DOHH2 (cell line): ENCODE results near the gene B3GNT3.

Source experiments
- H3F3A ChIP-seq: fragments of 200-600 bp; sonication (generic), shearing (Covaris generic); 2 replicates; pipeline ENCODE4 v1.6.0; 2016; ENCODE audit warnings: antibody characterized with exemption, mild to moderate bottlenecking; ENCODE audit not compliant: control insufficient read depth, insufficient read depth
- H3K27ac ChIP-seq: fragments of 200-600 bp; sonication (generic); 2 replicates; pipeline ENCODE4 v1.5.1; 2014; ENCODE audit warnings: low read depth, mild to moderate bottlenecking, low read length, moderate library complexity
- H3K27me3 ChIP-seq: fragments of 200-600 bp; sonication (generic); 2 replicates; pipeline ENCODE4 v1.6.1; 2014; ENCODE audit warnings: mild to moderate bottlenecking, low read length, mixed read lengths; ENCODE audit not compliant: control insufficient read depth
- H3K36me3 ChIP-seq: fragments of 200-600 bp; sonication (generic); 2 replicates; pipeline ENCODE4 v1.6.1; 2014; ENCODE audit warnings: mild to moderate bottlenecking, low read length, moderate library complexity, mixed read lengths; ENCODE audit not compliant: control insufficient read depth
- H3K4me1 ChIP-seq: fragments of 200-600 bp; sonication (generic); 2 replicates; pipeline ENCODE4 v1.6.1; 2014; ENCODE audit warnings: mild to moderate bottlenecking, low read length, mixed read lengths; ENCODE audit not compliant: control insufficient read depth
- H3K4me2 ChIP-seq: fragments of 200-600 bp; sonication (generic); 2 replicates; pipeline ENCODE4 v1.6.0; 2014; ENCODE audit warnings: mild to moderate bottlenecking, low read length, moderate library complexity
- H3K4me3 ChIP-seq: fragments of 200-600 bp; sonication (generic); 2 replicates; pipeline ENCODE4 v1.5.1; 2014; ENCODE audit warnings: mild to moderate bottlenecking, low read length, mixed read lengths
- H3K79me2 ChIP-seq: fragments of 200-600 bp; sonication (generic); 2 replicates; pipeline ENCODE4 v1.6.1; 2014; ENCODE audit warnings: mild to moderate bottlenecking, low read length, mixed read lengths; ENCODE audit not compliant: control insufficient read depth
- H3K9me2 ChIP-seq: fragments of 200-600 bp; sonication (generic); replicated peaks from 2 replicates; pipeline ENCODE4 v1.6.1; 2014; ENCODE audit warnings: mild to moderate bottlenecking, low read length, mixed read lengths; ENCODE audit not compliant: control insufficient read depth
- H3K9me3 ChIP-seq: fragments of 200-600 bp; sonication (generic); 2 replicates; pipeline ENCODE4 v1.6.1; 2014; ENCODE audit warnings: antibody characterized with exemption, low read length, mixed read lengths; ENCODE audit not compliant: control insufficient read depth, insufficient read depth
- H4K20me1 ChIP-seq: fragments of 200-600 bp; sonication (generic); 2 replicates; pipeline ENCODE4 v1.6.0; 2014; ENCODE audit warnings: low read depth, mild to moderate bottlenecking, antibody characterized with exemption, low read length, moderate library complexity; ENCODE audit not compliant: control insufficient read depth, insufficient read depth
- CTCF ChIP-seq: fragments of 200-600 bp; sonication (generic); IDR thresholded peaks from one replicate; pipeline ENCODE4 v1.5.1; 2014; ENCODE audit warnings: antibody characterized with exemption, mild to moderate bottlenecking, low read depth, low read length; ENCODE audit not compliant: poor library complexity, severe bottlenecking
- EZH2phosphoT487 ChIP-seq: fragments of 200-600 bp; sonication (generic); IDR thresholded peaks from 2 replicates; pipeline ENCODE4 v1.6.1; 2017; ENCODE audit warnings: borderline replicate concordance, mild to moderate bottlenecking, antibody characterized with exemption, low read length, moderate library complexity, mixed read lengths

Gene B3GNT3

DNA sequence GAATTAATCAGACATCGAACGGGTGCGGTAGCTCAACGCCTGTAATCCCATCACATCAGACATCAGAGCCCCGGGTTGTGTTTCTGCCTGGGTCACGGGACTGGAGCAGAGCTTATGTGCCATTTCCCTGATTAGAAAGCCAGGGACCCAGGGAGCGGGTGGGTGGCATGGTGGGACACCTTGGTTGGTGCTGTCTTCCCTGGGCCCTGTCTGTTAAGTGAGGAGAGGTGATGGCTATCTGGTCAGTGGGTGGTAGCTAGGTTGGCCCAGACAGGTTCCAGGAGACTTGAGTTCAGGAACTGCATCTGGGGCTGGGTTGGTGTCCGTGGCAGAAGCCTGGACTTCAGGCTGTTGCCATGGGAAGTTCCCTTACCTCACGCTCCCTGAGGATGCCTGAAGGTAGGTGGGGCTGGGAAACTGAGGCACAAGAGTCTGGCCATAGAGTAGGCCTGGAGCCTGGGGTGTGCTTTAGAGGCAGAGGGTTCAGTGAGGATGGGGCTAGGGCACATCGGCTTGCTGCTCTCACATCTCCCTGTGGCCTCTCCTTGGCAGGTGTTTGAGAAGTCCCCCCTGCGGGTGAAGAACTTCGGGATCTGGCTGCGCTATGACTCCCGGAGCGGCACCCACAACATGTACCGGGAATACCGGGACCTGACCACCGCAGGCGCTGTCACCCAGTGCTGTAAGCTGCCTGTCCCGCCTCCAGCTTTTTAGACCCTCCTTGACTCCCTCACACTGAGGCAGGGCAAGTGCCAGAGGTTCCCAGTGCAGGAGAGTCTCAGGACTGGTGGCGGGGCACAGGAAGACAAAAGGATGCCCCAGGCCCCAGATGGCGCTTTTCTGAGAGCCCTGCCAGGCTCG, 66.8 kb downstream of the B3GNT3 start:
- Histone ChIP-seq H3K36me3 (peaks cover 48% of the 10 kb centered on the region), H3K9me3 (no peaks in the 10 kb centered on the region), H3K27me3 (no peaks in the 10 kb centered on the region), H4K20me1 (peaks cover 28% of the 10 kb centered on the region), H3F3A (peaks cover 53% of the 10 kb centered on the region), H3K9me2 (no peaks in the 10 kb centered on the region), H3K4me3 (peak overlapping the region; percentile 85), H3K79me2 (peaks cover 35% of the 10 kb centered on the region), H3K4me1 (peaks cover 25% of the 10 kb centered on the region), H3K4me2 (peak overlapping the region; percentile 74), H3K27ac (peak overlapping the region; percentile 66)
- TF ChIP-seq CTCF (no peak), EZH2phosphoT487 (no peak)

- Histone ChIP-seq H3K9me3 (no peaks in the 10 kb centered on the region), H3K79me2 (peaks cover 35% of the 10 kb centered on the region), H3K27ac (no peak overlapping the region), H3K27me3 (no peaks in the 10 kb centered on the region), H3K4me3 (peak overlapping the region; percentile 8; the same call in 1 of the 2 replicates), H3F3A (peaks cover 53% of the 10 kb centered on the region), H4K20me1 (peaks cover 28% of the 10 kb centered on the region), H3K36me3 (peaks cover 48% of the 10 kb centered on the region), H3K9me2 (no peaks in the 10 kb centered on the region), H3K4me2 (peak overlapping the region; percentile 74), H3K4me1 (peaks cover 25% of the 10 kb centered on the region)
- no peak for TF ChIP-seq CTCF
- no peak for TF ChIP-seq EZH2phosphoT487
Measured at GRCh38 chr19:17862711-17863519, 68.0 kb downstream of the B3GNT3 start.
